Stimulated activated CD4-positive, alpha-beta T cell treated with anti-CD3 and anti-CD28 coated beads, Interleukin-12 subunit alpha, Interleukin-12 subunit beta, amount 100 ng/mL, for 4 hours (primary cell): ENCODE data around the gene SCYGR5.
"Not testable (repeated sequence)": the region's sequence is repeated elsewhere in the genome, so short reads cannot be mapped to it uniquely, and the experiment has no call there.

Source experiments
- DNase-seq: peaks from one replicate; pipeline ENCODE4 v3.0.0-alpha.2; 2020

SCYGR5 gene

GRCh38 chr2:227666631-227667170, at the start of gene SCYGR5:
Gene SCYGR5, plus strand, starts transcription at chr2:227666804. Its CDS starts 0 bp downstream, at chr2:227666804.
- DNase-seq: not testable (repeated sequence)

GRCh38 chr2:227617316-227618230, 49.0 kb upstream of the SCYGR5 start, which contains the start of gene SCYGR4:
Gene SCYGR4, plus strand, starts transcription at chr2:227617498. Its CDS starts 0 bp downstream, at chr2:227617498.
- DNase-seq: no peak

GRCh38 chr2:227623226-227623625, 43.4 kb upstream of the SCYGR5 start:
- DNase-seq: no peak

- DNase-seq: no peak
Measured at GRCh38 chr2:227625420-227625819, 41.2 kb upstream of the SCYGR5 start.

DNA sequence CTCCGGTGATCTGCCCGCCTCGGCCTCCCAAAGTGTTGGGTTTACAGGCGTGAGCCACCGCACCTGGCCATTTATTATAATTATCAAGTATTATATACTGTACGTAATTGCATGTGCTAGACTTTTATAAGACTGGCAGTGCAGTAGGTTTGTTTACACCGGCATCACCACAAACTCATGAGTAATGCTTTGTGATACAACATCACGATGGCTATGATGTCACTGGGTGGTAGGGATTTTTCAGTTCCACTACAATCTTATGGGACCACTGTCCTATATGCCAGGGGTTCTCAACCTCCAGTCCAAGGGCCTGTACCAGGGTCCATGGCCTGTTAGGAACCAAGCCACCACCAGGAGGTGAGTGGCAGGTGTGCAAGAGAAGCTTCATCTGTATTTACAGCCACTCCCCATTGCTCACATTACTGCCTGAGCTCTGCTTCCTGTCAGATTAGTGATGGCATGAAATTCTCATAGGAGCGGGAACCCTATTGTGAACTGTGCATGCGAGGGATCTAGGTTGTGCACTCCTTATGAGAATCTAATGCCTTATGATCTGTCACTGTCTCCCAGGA, 39.9 kb upstream of the SCYGR5 start:
- no peak for DNase-seq

DNA sequence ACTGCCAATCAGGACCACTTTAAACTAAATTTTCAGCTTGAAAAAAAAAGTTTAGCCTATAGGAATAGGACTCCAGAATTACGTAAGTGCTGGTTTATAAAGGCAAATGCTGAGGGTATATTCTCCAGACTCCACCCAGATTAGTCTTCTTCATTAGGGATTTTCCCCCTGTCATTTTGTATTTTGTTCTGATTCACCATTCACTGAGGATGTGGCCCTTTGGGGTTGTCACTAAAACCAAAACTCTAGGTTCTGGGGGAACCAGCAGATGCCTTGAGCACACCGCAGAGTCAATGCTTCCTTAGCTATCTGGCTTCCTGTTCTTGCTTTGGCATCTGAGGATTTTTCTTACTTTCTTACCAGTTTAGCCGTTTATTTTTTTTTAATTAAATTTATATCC, 38.8 kb upstream of the SCYGR5 start:
- no peak for DNase-seq

GRCh38 chr2:227629435-227629834, 37.2 kb upstream of the SCYGR5 start:
- no peak for DNase-seq

DNA sequence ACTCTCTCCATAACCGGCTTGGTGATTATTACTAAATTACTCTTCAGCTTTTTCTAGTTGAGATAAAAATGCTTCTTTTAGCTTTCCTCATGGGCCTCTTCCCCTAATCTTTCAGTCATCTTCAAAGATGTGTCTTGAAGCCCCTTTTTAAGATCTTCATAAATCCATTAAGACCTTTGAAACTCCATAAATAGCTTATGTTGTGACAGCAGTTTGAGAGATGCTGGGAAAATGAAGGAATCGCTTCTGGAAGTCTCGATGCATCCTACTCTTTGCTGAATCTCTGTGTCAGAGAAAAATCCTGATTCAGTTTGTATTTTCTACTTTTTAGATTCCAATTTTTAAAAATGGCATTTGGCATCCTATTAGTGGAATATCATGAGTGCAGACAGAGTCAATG, 36.3 kb upstream of the SCYGR5 start:
- DNase-seq: no peak

GRCh38 chr2:227632827-227633226, 33.8 kb upstream of the SCYGR5 start:
- no peak for DNase-seq

- no peak for DNase-seq
Measured at GRCh38 chr2:227634201-227634600, 32.4 kb upstream of the SCYGR5 start.

DNA sequence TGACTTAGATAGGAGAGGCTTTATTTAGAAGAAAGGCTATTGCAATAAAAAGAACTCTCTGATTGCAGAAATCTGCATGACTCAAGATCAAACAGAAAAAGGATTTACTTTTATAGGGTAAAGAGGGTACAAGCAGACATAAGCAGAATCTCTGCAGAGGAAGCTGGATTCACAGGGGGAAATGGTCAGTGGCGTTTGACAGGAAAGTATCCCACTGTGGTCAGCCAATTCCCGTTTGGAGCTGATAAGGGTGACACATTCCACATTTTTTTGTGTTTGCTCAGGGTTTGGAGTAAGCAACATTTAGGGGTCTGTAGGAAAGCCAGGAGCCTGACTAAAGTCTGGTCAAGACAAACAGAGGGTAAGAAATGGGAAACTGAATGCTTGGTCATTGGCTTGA, 23.9 kb upstream of the SCYGR5 start:
- DNase-seq: no peak

DNA sequence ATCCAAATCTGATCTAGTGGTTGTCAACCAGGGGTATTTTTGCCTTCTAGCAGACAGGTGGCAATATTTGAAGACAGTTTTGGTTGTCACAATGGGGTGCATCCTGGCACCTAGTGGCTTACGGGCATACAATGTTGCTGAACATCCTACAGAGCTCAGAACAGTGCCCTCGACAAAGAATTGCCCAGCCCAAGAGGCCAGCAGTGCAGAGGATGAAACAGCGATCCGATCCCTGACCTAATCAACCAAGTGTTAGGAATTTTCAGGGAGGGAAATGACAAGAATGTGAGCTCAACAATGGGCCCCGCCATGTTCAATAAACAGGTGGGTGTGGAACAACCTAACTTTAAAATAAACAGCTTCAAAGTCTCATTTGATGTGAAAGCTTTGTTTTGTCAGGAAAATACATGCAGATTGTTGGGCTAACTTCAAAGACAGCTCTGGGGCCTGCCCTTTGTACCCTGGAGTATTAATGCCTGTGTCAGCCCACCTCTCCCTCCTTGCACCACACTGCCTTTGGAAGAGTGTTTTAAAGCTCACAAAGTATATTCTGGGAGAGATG, 22.5 kb upstream of the SCYGR5 start:
- DNase-seq: no peak

- DNase-seq: no peak
Measured at GRCh38 chr2:227653419-227653818, 13.2 kb upstream of the SCYGR5 start.

- no peak for DNase-seq
Measured at GRCh38 chr2:227654426-227654825, 12.2 kb upstream of the SCYGR5 start.

DNA sequence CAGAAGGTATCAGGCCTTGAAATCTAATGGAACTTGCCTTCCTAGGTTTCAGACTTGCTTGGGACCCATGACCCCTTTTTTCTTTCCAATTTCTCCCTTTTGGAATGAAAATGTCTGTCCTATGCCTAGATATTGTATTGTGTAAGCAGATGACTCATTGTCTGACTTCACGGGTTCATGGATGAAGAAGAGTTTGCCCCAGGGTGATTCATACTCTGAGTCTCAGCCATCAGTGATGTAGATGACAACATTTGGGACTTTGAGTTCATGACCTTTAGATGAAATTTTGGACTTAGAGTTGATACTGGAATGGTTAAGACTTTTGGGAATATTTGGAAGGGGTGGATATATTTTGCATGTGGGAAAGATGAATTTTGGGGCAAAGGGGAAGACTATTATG, 11.2 kb upstream of the SCYGR5 start:
- DNase-seq: no peak

DNA sequence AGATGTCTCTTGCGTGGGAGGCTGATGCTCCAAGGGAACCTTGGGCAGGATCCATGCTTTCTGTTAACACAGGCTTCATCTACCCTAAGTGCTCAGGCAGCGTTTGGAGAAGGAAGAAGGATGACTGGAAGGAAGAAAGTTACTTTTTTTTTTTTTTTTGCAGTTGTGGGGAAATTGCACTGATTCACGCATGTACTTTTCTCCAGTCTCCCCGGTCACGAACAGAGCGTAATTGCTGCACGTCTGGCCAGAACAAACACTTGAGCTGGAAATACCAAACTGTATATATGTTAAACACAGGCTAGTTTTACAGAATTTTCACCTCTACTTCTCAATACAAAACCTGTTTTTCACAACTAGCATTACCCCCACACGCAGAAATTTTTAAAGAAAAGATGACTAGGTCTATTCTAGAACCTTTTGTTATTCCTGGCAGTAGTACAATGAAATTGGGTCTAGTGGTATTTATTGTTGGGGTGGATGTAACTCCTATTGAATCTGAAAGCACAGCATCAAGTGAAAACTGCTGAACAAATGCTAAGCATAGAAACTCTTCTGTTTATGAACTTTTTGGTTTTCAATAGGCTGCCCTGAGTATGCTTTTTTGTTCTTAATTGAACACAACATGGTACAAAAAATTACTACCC, 9.3 kb upstream of the SCYGR5 start:
- DNase-seq: no peak

- no peak for DNase-seq
Measured at GRCh38 chr2:227661025-227661649, 5.5 kb upstream of the SCYGR5 start.

GRCh38 chr2:227661827-227662226, 4.8 kb upstream of the SCYGR5 start:
- DNase-seq: no peak

GRCh38 chr2:227665189-227665940, 1.2 kb upstream of the SCYGR5 start:
- DNase-seq: no peak

DNA sequence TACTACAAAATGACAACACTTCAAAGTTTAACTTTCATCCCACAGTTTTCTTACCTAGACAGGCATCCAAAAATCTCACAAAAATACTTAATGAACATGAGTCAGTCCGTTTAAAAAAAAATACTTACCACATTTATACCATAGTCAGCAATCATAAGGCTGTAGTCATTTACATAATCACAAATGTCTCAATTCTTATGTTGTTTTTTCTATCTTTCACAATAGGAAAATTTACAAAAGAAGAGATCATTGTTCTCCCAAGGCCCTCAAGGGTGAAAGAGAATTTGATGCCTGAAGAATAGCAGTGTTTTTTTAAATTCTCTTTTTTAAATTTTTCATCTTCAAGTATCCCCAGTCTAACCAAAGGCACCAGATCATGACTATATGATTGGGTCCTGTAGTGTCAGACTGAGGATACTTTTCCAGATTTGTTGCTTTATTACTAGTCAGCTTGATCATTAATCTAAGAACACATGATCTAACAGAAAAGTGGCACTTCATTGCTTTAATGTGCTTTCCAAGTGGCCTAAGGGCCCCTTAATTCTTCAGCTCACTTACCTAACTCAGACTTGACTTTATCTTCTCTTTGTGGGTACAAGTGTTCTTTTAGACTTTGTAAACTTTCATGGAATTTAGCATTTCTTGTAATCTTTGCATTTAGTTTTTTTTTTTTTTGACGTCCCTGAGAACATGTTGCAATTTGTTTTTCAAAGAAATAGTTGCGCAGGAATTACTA, 4.7 kb downstream of the SCYGR5 start:
- no peak for DNase-seq

- DNase-seq: not testable (repeated sequence)
Measured at GRCh38 chr2:227673620-227674019, 7.0 kb downstream of the SCYGR5 start.
